HG02943 (cell line): ENCODE data around the gene ZNF586.
"Not testable (repeated sequence)": the region's sequence is repeated elsewhere in the genome, so short reads cannot be mapped to it uniquely, and the experiment has no call there.

Experiments
- ATAC-seq: cut with Tn5 transposase; IDR thresholded peaks from one replicate; pipeline ENCODE4 v1.9.1; 2021; ENCODE audit warnings: mild to moderate bottlenecking, low read depth, moderate library complexity; ENCODE audit not compliant: unreplicated experiment

The ZNF586 gene

GRCh38 chr19:57821095-57821494 is 51.6 kb downstream of the ZNF586 start:
- not testable (repeated sequence) for ATAC-seq

DNA sequence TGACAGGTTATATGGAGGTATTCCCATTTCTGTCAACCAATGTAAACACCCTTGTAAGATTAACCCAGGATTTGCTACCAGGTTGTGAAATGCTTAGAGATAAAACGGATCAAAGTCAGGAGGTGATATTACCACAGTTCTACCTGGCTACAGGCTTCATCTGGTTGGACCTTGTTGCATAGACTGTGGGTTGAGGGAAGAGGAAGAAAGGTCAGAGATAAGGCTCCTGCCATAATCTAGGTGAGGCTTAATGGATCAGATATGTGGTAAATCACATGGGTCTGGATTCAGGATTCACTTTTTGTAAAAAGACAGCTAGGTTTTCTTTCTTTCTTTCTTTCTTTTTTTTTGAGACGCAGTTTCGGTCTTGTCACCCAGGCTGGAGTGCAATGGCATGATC is 52.0 kb downstream of the ZNF586 start:
- not testable (repeated sequence) for ATAC-seq

DNA sequence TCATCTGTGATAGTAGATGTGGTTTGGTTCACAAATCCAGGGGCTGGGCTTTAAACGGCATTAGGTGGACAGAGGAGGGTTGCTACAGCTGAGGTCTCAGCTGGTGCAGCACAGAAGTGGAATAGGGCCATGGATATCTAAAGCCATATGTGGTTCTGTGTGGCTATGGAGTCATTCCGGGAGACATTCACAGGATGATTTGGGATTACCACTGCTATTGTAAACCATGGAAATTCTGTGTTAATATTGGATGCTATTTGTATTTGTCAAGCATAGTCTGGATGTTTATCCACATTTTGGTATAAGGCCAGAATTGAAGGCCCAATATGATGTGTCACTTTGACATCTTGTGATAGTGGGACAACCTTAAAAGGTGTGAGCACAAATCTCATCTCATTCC is 53.7 kb downstream of the ZNF586 start:
- not testable (repeated sequence) for ATAC-seq

- ATAC-seq: not testable (repeated sequence)
Observed at GRCh38 chr19:57823608-57824007, 54.1 kb downstream of the ZNF586 start.

GRCh38 chr19:57825511-57825910 is 56.0 kb downstream of the ZNF586 start:
- ATAC-seq: no peak

DNA sequence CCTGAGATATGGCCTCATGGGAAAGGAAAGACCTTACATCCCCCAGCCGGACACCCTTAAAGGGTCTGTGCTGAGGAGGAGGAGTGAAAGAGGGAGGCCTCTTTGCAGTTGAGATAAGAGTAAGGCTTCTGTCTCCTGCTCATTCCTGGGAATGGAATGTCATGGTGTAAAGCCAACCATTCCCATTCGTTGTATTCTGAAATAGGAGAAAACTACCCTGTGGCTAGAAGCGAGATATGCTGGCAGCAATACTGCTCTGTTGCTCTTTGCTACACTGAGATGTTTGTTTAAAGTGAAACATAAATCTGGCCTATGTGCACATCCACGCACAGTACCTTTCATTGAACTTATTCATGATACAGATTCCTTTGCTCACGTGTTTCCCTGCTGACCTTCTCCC is 59.8 kb downstream of the ZNF586 start:
- ATAC-seq: no peak

DNA sequence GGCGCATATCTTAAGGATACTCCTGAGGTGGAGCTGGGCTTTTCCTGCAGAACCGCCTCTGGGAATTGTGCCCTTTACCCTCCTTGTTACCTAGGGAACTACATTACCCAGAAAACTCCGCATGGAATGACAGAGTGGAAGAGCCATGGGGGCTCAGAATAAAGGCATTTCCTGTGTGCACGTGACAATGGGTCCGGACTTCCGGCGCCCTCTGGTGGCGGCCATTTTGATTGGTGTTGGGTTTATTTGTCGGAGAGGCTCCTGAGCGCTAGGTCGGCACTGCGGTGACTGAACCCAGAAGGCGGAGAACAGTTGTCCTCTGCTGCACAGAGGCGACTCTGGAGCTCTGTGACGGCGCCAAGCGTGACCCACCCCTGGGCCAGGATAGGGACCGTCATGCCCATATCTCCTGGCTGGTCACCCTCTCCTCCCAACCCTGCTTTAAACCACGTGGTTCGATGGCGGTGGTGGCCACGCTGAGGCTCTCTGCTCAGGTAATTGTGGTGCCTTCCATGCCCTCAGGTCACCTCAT is 60.7 kb downstream of the ZNF586 start, which contains the start of gene ZNF587B:
TSS of gene ZNF587B (plus strand) at position 229 of the 532 bp plus-strand sequence. CDS start at position 459, 230 bp downstream.
- no peak for ATAC-seq
